Natural killer cell (primary cell): ENCODE results near the gene ALOX5. TPM values are rescaled to one million over a fixed set of nuclear protein-coding genes. Genes with fewer than 3 reads are reported as not detected.
A peak's percentile ranks its signal among the peaks of the same experiment; 100 is the strongest.

ENCODE experiments used
- ATAC-seq, 3 donors: fragments of 150-1000 bp in 2 of 3; fragments of 200-7000 bp in 1 of 3; cut with Tn5 transposase; 1 replicate in 1 of 3; 2 replicates in 2 of 3; pipeline ENCODE4 v1.10.0; 2021; ENCODE audit warnings: mild to moderate bottlenecking in 2 of 3, moderate library complexity in 2 of 3
- DNase-seq, 2 donors: peaks; one replicate each; pipeline versions ENCODE4 v3.0.0 to v3.0.0-alpha.2; 2013 to 2021; ENCODE audit warnings: mixed read lengths in 1 of 2
- H3K27ac ChIP-seq: one replicate; pipeline ENCODE4 v1.5.1; 2013; ENCODE audit warnings: mild to moderate bottlenecking, low read length
- H3K27me3 ChIP-seq: one replicate; pipeline ENCODE4 v1.6.1; 2013; ENCODE audit warnings: low read length; ENCODE audit not compliant: control insufficient read depth, insufficient read depth
- H3K36me3 ChIP-seq: one replicate; pipeline ENCODE4 v1.6.1; 2013; ENCODE audit warnings: low read length; ENCODE audit not compliant: control insufficient read depth, insufficient read depth
- H3K4me1 ChIP-seq: one replicate; pipeline ENCODE4 v1.6.1; 2013; ENCODE audit warnings: low read length; ENCODE audit not compliant: control insufficient read depth, insufficient read depth
- H3K4me3 ChIP-seq: one replicate; pipeline ENCODE4 v1.5.1; 2013; ENCODE audit warnings: low read length
- H3K9me3 ChIP-seq: one replicate; pipeline ENCODE4 v1.6.1; 2013; ENCODE audit warnings: low read length; ENCODE audit not compliant: control insufficient read depth, insufficient read depth
- H3K27ac Mint-ChIP-seq, 2 donors: one replicate each; pipeline ENCODE4 v1.8.0; 2022; ENCODE audit warnings: mild to moderate bottlenecking in 2 of 2, mixed read lengths in 2 of 2, moderate library complexity in 1 of 2
- H3K27me3 Mint-ChIP-seq, 2 donors: one replicate each; pipeline ENCODE4 v1.8.0; 2022; ENCODE audit warnings: low read depth in 2 of 2, mixed read lengths in 2 of 2
- H3K36me3 Mint-ChIP-seq: one replicate; pipeline ENCODE4 v1.8.0; 2022; ENCODE audit warnings: mixed read lengths
- H3K4me1 Mint-ChIP-seq, 2 donors: one replicate each; pipeline ENCODE4 v1.8.0; 2022; ENCODE audit warnings: mixed read lengths in 2 of 2
- H3K4me3 Mint-ChIP-seq: one replicate; pipeline ENCODE4 v1.8.0; 2022; ENCODE audit warnings: mild to moderate bottlenecking, moderate library complexity, mixed read lengths
- H3K9me3 Mint-ChIP-seq, 2 donors: one replicate each; pipeline ENCODE4 v1.8.0; 2022; ENCODE audit warnings: mixed read lengths in 2 of 2
- WGBS: methylation state at CpG from one replicate; pipeline ENCODE4 v1.1.7; 2013; ENCODE audit warnings: missing lambda C conversion rate; ENCODE audit not compliant: insufficient coverage; 5-methylcytosine and 5-hydroxymethylcytosine counted together
- intact Hi-C: fragments of 100-400 bp; cut with micrococcal nuclease; formaldehyde crosslinking; loops from one replicate; pipeline ENCODE4 v1.14.2; 2022
- total RNA-seq, 4 donors: library from RNA; stranded (reverse); fragments of 120-200 nt in 1 of 4; gene quantifications; one replicate each; pipeline versions ENCODE4 v1.2.3 to v1.2.4, GENCODE V29; 2013 to 2022
- TF ChIP-seq, protein P1 (sequence below): fragments of 200-600 bp; IDR thresholded peaks from one replicate; pipeline ENCODE4 v1.8.0; 2022; ENCODE audit warnings: antibody characterized with exemption

The ALOX5 gene
- total RNA-seq, 3 donors from 2014 or later (not counting 1 experiment from before 2014, with no cell fraction given), result 8.6 to 93.5 (median 12.4) TPM

GRCh38 chr10:45470098-45471012, 96.3 kb downstream of the ALOX5 start:
- H3K27me3 ChIP-seq, result no peaks in the 10 kb centered on the region
- TF ChIP-seq, protein P1, sequence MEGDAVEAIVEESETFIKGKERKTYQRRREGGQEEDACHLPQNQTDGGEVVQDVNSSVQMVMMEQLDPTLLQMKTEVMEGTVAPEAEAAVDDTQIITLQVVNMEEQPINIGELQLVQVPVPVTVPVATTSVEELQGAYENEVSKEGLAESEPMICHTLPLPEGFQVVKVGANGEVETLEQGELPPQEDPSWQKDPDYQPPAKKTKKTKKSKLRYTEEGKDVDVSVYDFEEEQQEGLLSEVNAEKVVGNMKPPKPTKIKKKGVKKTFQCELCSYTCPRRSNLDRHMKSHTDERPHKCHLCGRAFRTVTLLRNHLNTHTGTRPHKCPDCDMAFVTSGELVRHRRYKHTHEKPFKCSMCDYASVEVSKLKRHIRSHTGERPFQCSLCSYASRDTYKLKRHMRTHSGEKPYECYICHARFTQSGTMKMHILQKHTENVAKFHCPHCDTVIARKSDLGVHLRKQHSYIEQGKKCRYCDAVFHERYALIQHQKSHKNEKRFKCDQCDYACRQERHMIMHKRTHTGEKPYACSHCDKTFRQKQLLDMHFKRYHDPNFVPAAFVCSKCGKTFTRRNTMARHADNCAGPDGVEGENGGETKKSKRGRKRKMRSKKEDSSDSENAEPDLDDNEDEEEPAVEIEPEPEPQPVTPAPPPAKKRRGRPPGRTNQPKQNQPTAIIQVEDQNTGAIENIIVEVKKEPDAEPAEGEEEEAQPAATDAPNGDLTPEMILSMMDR, result no peak
- peaks cover 26% of the 10 kb centered on the region in 2 donors for H3K4me1 Mint-ChIP-seq
- intact Hi-C loops, result no loop called here
- H3K27ac Mint-ChIP-seq, result peak overlapping the region; percentile 74 to 88
- no peaks in the 10 kb centered on the region for H3K36me3 Mint-ChIP-seq
- H3K27ac ChIP-seq, result peak overlapping the region; percentile 18
- no peaks in the 10 kb centered on the region for H3K9me3 Mint-ChIP-seq
- DNase-seq (peak in 1 of 2 donors; percentile 77), ATAC-seq (peak; percentile 49 to 71 (median 62))
- peaks cover 10% of the 10 kb centered on the region for H3K4me1 ChIP-seq
- WGBS, result 16% methylated on average over 10 of the region's 10 CpGs
- H3K9me3 ChIP-seq, result no peaks in the 10 kb centered on the region
- H3K36me3 ChIP-seq, result no peaks in the 10 kb centered on the region
- H3K27me3 Mint-ChIP-seq, result no peaks in the 10 kb centered on the region
- H3K4me3 ChIP-seq, result no peak overlapping the region
- H3K4me3 Mint-ChIP-seq, result no peak overlapping the region

GRCh38 chr10:45471059-45471458, 97.0 kb downstream of the ALOX5 start:
- ATAC-seq, result no peak
- H3K9me3 Mint-ChIP-seq, result no peaks in the 10 kb centered on the region
- 100% methylated on average over 2 of the region's 2 CpGs for WGBS
- H3K27ac ChIP-seq, result no peak overlapping the region
- TF ChIP-seq, protein P1, result no peak
- intact Hi-C loops, result no loop called here
- peaks cover under 1% of the 10 kb centered on the region for H3K9me3 ChIP-seq
- H3K27ac Mint-ChIP-seq, result peak overlapping the region; percentile 74 to 88
- peaks cover under 1% of the 10 kb centered on the region for H3K36me3 Mint-ChIP-seq
- no peaks in the 10 kb centered on the region for H3K27me3 ChIP-seq
- H3K4me1 Mint-ChIP-seq, result peaks cover 28 to 29% of the 10 kb centered on the region in 2 donors
- no peak for DNase-seq
- H3K27me3 Mint-ChIP-seq, result no peaks in the 10 kb centered on the region
- H3K4me1 ChIP-seq, result peaks cover 8% of the 10 kb centered on the region
- H3K4me3 ChIP-seq, result no peak overlapping the region
- no peaks in the 10 kb centered on the region for H3K36me3 ChIP-seq
- H3K4me3 Mint-ChIP-seq, result no peak overlapping the region

- Mint-ChIP-seq H3K4me1 (peaks cover 29 to 31% of the 10 kb centered on the region in 2 donors), H3K9me3 (peaks cover 0 to 3% of the 10 kb centered on the region in 2 donors), H3K27me3 (no peaks in the 10 kb centered on the region), H3K27ac (peak overlapping the region; percentile 11 to 74), H3K36me3 (peaks cover 7% of the 10 kb centered on the region), H3K4me3 (no peak overlapping the region)
- ATAC-seq, result no peak
- Histone ChIP-seq H3K4me3 (no peak overlapping the region), H3K9me3 (peaks cover 3% of the 10 kb centered on the region), H3K36me3 (no peaks in the 10 kb centered on the region), H3K27ac (no peak overlapping the region), H3K4me1 (peaks cover 8% of the 10 kb centered on the region), H3K27me3 (no peaks in the 10 kb centered on the region)
- no peak for DNase-seq
- intact Hi-C loops, result no loop called here
- WGBS, result 95% methylated on average over 8 of the region's 8 CpGs
- TF ChIP-seq, protein P1, result no peak
Measured at GRCh38 chr10:45471531-45472310, 97.7 kb downstream of the ALOX5 start.
